Activated CD4-positive, alpha-beta T cell treated with anti-CD3 and anti-CD28 coated beads, Interleukin-2, amount 50 U/mL, for 1 hour (primary cell): ENCODE data around the gene IGF2.
A peak's percentile ranks its signal among the peaks of the same experiment; 100 is the strongest.

ENCODE experiments used
- DNase-seq: peaks from one replicate; pipeline ENCODE4 v3.0.0-alpha.2; 2020

IGF2 gene

GRCh38 chr11:2102132-2102882 is 36.9 kb downstream of the IGF2 start:
- DNase-seq, result no peak

GRCh38 chr11:2101171-2101675 is 38.0 kb downstream of the IGF2 start:
- DNase-seq, result no peak

- no peak for DNase-seq
Observed at GRCh38 chr11:2100361-2101170, 38.6 kb downstream of the IGF2 start.

- no peak for DNase-seq
Observed at GRCh38 chr11:2099516-2100349, 39.5 kb downstream of the IGF2 start.

- no peak for DNase-seq
Observed at GRCh38 chr11:2098691-2099515, 40.3 kb downstream of the IGF2 start.

- DNase-seq, result no peak
Observed at GRCh38 chr11:2097998-2098690, 41.0 kb downstream of the IGF2 start.

- DNase-seq, result no peak
Observed at GRCh38 chr11:2097356-2097997, 41.7 kb downstream of the IGF2 start.

- DNase-seq, result no peak
Observed at GRCh38 chr11:2096919-2097301, 42.3 kb downstream of the IGF2 start.

- no peak for DNase-seq
Observed at GRCh38 chr11:2096011-2096918, 42.9 kb downstream of the IGF2 start.

GRCh38 chr11:2095542-2095941 is 43.6 kb downstream of the IGF2 start:
- no peak for DNase-seq

GRCh38 chr11:2095198-2095520 is 44.0 kb downstream of the IGF2 start:
- DNase-seq, result no peak

- DNase-seq, result no peak
Observed at GRCh38 chr11:2094354-2095197, 44.6 kb downstream of the IGF2 start.

- DNase-seq, result no peak
Observed at GRCh38 chr11:2093575-2094353, 45.4 kb downstream of the IGF2 start.

- peak; percentile 69 for DNase-seq
Observed at GRCh38 chr11:2092956-2093412, 46.2 kb downstream of the IGF2 start.

GRCh38 chr11:2092464-2092910 is 46.7 kb downstream of the IGF2 start:
- DNase-seq, result no peak

GRCh38 chr11:2091786-2092463 is 47.3 kb downstream of the IGF2 start:
- DNase-seq, result no peak

- DNase-seq, result no peak
Observed at GRCh38 chr11:2091112-2091746, 48.0 kb downstream of the IGF2 start.
